CD8-positive, alpha-beta memory T cell (primary cell): ENCODE measurements around the gene ICOSLG. TPM values are rescaled to one million over a fixed set of nuclear protein-coding genes. Genes with fewer than 3 reads are reported as not detected.

Experiments
- CTCF ChIA-PET: fragments of 350-600 bp; sonication (Branson Sonifier 250); formaldehyde crosslinking; loops from one replicate; lab custom pipeline; 2021; ENCODE audit warnings: antibody characterized with exemption; lab: Charles Lee
- POLR2A ChIA-PET: fragments of 350-600 bp; sonication (Branson Sonifier 250); formaldehyde crosslinking; loops from one replicate; lab custom pipeline; 2021; ENCODE audit warnings: antibody characterized with exemption; lab: Charles Lee
- DNase-seq, 5 donors: peaks; one replicate each; pipeline versions ENCODE4 v3.0.0 to v3.0.0-alpha.2; 2020 to 2022; ENCODE audit warnings: mixed read lengths in 1 of 5
- H3K27ac ChIP-seq: one replicate; pipeline ENCODE4 v1.7.0; 2013; ENCODE audit warnings: low read depth, mild to moderate bottlenecking, low read length, moderate library complexity
- H3K27me3 ChIP-seq: 2 replicates; pipeline ENCODE4 v1.7.0; 2013; ENCODE audit warnings: low read length, mild to moderate bottlenecking; ENCODE audit not compliant: insufficient read depth, poor library complexity, severe bottlenecking
- H3K36me3 ChIP-seq: 2 replicates; pipeline ENCODE4 v1.7.0; 2013; ENCODE audit warnings: mild to moderate bottlenecking, low read length, moderate library complexity; ENCODE audit not compliant: insufficient read depth
- H3K4me1 ChIP-seq: 2 replicates; pipeline ENCODE4 v1.7.0; 2013; ENCODE audit warnings: mild to moderate bottlenecking, low read length, moderate library complexity; ENCODE audit not compliant: insufficient read depth
- H3K4me3 ChIP-seq: 2 replicates; pipeline ENCODE4 v1.7.0; 2013; ENCODE audit warnings: mild to moderate bottlenecking, low read length
- H3K9me3 ChIP-seq: 2 replicates; pipeline ENCODE4 v1.7.0; 2013; ENCODE audit warnings: mild to moderate bottlenecking, low read length
- H3K27ac Mint-ChIP-seq, 8 donors: one replicate each; pipeline ENCODE4 v1.8.0; 2020 to 2021; ENCODE audit warnings: mixed read lengths in 8 of 8, mild to moderate bottlenecking in 6 of 8, inconsistent platforms in 3 of 8, moderate library complexity in 3 of 8
- H3K27me3 Mint-ChIP-seq, 2 donors: one replicate each; pipeline ENCODE4 v1.8.0; 2020 to 2021; ENCODE audit warnings: mixed read lengths in 2 of 2, mild to moderate bottlenecking in 1 of 2, moderate library complexity in 1 of 2
- H3K36me3 Mint-ChIP-seq, 3 donors: one replicate each; pipeline ENCODE4 v1.8.0; 2020 to 2021; ENCODE audit warnings: mixed read lengths in 3 of 3, inconsistent platforms in 1 of 3, mild to moderate bottlenecking in 1 of 3
- H3K4me1 Mint-ChIP-seq, 3 donors: one replicate each; pipeline ENCODE4 v1.8.0; 2020 to 2021; ENCODE audit warnings: mixed read lengths in 3 of 3, inconsistent platforms in 1 of 3, mild to moderate bottlenecking in 1 of 3
- H3K4me3 Mint-ChIP-seq, 7 donors: one replicate each; pipeline ENCODE4 v1.8.0; 2020 to 2021; ENCODE audit warnings: mixed read lengths in 7 of 7, mild to moderate bottlenecking in 6 of 7, moderate library complexity in 4 of 7, inconsistent platforms in 2 of 7
- H3K9me3 Mint-ChIP-seq, 5 donors: one replicate each; pipeline ENCODE4 v1.8.0; 2020 to 2022; ENCODE audit warnings: mixed read lengths in 5 of 5, mild to moderate bottlenecking in 3 of 5, moderate library complexity in 2 of 5, inconsistent platforms in 1 of 5
- polyA plus RNA-seq: library from polyadenylated mRNA; unstranded; fragments of 300-500 nt; fragmentation: Illumina TruSeq; gene quantifications from one replicate; pipeline ENCODE4 v1.2.3, GENCODE V29; 2021
- total RNA-seq, 2 experiments: library from RNA; stranded (reverse); gene quantifications; one replicate each; pipeline ENCODE4 v1.2.3, GENCODE V29; 2021

ICOSLG gene
- total and polyA plus RNA-seq, 3 experiments from 2014 or later = 1.3 to 2.3 (median 1.6) TPM

GRCh38 chr21:44261675-44262295 is 21.0 kb upstream of the ICOSLG start, which contains the start of gene DNMT3L:
DNMT3L (minus strand) TSS chr21:44261897; CDS start chr21:44261259, 638 bp downstream.
- CTCF ChIA-PET = no interaction called here
- Mint-ChIP-seq H3K27ac (no peak within 1 kb of the TSS), H3K36me3 (no peaks in the 10 kb centered on the region), H3K4me1 (no peaks in the 10 kb centered on the region), H3K4me3 (no peak within 1 kb of the TSS), H3K27me3 (no peaks in the 10 kb centered on the region), H3K9me3 (no peaks in the 10 kb centered on the region)
- Histone ChIP-seq H3K27me3 (no peaks in the 10 kb centered on the region), H3K36me3 (no peaks in the 10 kb centered on the region), H3K27ac (no peak within 1 kb of the TSS), H3K4me3 (no peak within 1 kb of the TSS), H3K9me3 (no peaks in the 10 kb centered on the region), H3K4me1 (no peaks in the 10 kb centered on the region)
- no peak for DNase-seq
- POLR2A ChIA-PET = no interaction called here

- Histone ChIP-seq H3K9me3 (no peaks in the 10 kb centered on the region), H3K36me3 (no peaks in the 10 kb centered on the region), H3K4me1 (no peaks in the 10 kb centered on the region), H3K27me3 (no peaks in the 10 kb centered on the region), H3K4me3 (no peak overlapping the region), H3K27ac (no peak overlapping the region)
- no peak overlapping the region for H3K27ac Mint-ChIP-seq
- H3K9me3 Mint-ChIP-seq = no peaks in the 10 kb centered on the region
- DNase-seq = no peak
- H3K27me3 Mint-ChIP-seq = no peaks in the 10 kb centered on the region
- H3K4me3 Mint-ChIP-seq = no peak overlapping the region
- H3K36me3 Mint-ChIP-seq = no peaks in the 10 kb centered on the region
- ChIA-PET CTCF (no interaction called here), POLR2A (no interaction called here)
- H3K4me1 Mint-ChIP-seq = no peaks in the 10 kb centered on the region
Observed at GRCh38 chr21:44260791-44261631, 20.3 kb upstream of the ICOSLG start.

GRCh38 chr21:44260066-44260465 is 19.3 kb upstream of the ICOSLG start:
- Mint-ChIP-seq H3K36me3 (no peaks in the 10 kb centered on the region), H3K4me3 (no peak overlapping the region), H3K9me3 (no peaks in the 10 kb centered on the region), H3K27ac (no peak overlapping the region), H3K4me1 (no peaks in the 10 kb centered on the region), H3K27me3 (no peaks in the 10 kb centered on the region)
- Histone ChIP-seq H3K27ac (no peak overlapping the region), H3K9me3 (no peaks in the 10 kb centered on the region), H3K4me3 (no peak overlapping the region), H3K4me1 (no peaks in the 10 kb centered on the region), H3K36me3 (no peaks in the 10 kb centered on the region), H3K27me3 (no peaks in the 10 kb centered on the region)
- ChIA-PET CTCF (no interaction called here), POLR2A (no interaction called here)
- DNase-seq = no peak

- H3K27ac ChIP-seq = no peak overlapping the region
- no peaks in the 10 kb centered on the region for H3K27me3 ChIP-seq
- no peaks in the 10 kb centered on the region for H3K9me3 ChIP-seq
- Mint-ChIP-seq H3K9me3 (no peaks in the 10 kb centered on the region), H3K4me3 (no peak overlapping the region), H3K27ac (no peak overlapping the region), H3K27me3 (no peaks in the 10 kb centered on the region), H3K4me1 (no peaks in the 10 kb centered on the region), H3K36me3 (no peaks in the 10 kb centered on the region)
- no peak overlapping the region for H3K4me3 ChIP-seq
- no peak for DNase-seq
- ChIA-PET POLR2A (no interaction called here), CTCF (interaction anchor here (1.1 kb wide), 1 partner anchor 9 kb away, joined by 3 read pairs; no protein-coding TSS in a partner anchor)
- no peaks in the 10 kb centered on the region for H3K4me1 ChIP-seq
- H3K36me3 ChIP-seq = no peaks in the 10 kb centered on the region
Observed at GRCh38 chr21:44259082-44259705, 18.5 kb upstream of the ICOSLG start.

GRCh38 chr21:44258056-44258725 is 17.4 kb upstream of the ICOSLG start:
- Mint-ChIP-seq H3K27ac (no peak overlapping the region), H3K4me1 (no peaks in the 10 kb centered on the region), H3K9me3 (no peaks in the 10 kb centered on the region), H3K4me3 (no peak overlapping the region), H3K27me3 (no peaks in the 10 kb centered on the region), H3K36me3 (no peaks in the 10 kb centered on the region)
- no peaks in the 10 kb centered on the region for H3K9me3 ChIP-seq
- H3K27me3 ChIP-seq = no peaks in the 10 kb centered on the region
- H3K36me3 ChIP-seq = no peaks in the 10 kb centered on the region
- no peaks in the 10 kb centered on the region for H3K4me1 ChIP-seq
- no peak for DNase-seq
- H3K27ac ChIP-seq = no peak overlapping the region
- H3K4me3 ChIP-seq = no peak overlapping the region
- POLR2A ChIA-PET = no interaction called here
- CTCF ChIA-PET = interaction anchor here (1.1 kb wide), 1 partner anchor 10 kb away, joined by 3 read pairs; no protein-coding TSS in a partner anchor

GRCh38 chr21:44255511-44255981 is 14.8 kb upstream of the ICOSLG start:
- no peak overlapping the region for H3K4me3 ChIP-seq
- DNase-seq = no peak
- Mint-ChIP-seq H3K36me3 (no peaks in the 10 kb centered on the region), H3K4me3 (no peak overlapping the region), H3K9me3 (no peaks in the 10 kb centered on the region), H3K27ac (no peak overlapping the region), H3K27me3 (no peaks in the 10 kb centered on the region), H3K4me1 (no peaks in the 10 kb centered on the region)
- H3K4me1 ChIP-seq = no peaks in the 10 kb centered on the region
- ChIA-PET POLR2A (no interaction called here), CTCF (interaction anchor here (1.3 kb wide), 1 partner anchor 10 kb away, joined by 3 read pairs; no protein-coding TSS in a partner anchor)
- H3K36me3 ChIP-seq = no peaks in the 10 kb centered on the region
- H3K27me3 ChIP-seq = no peaks in the 10 kb centered on the region
- H3K27ac ChIP-seq = no peak overlapping the region
- no peaks in the 10 kb centered on the region for H3K9me3 ChIP-seq

- Mint-ChIP-seq H3K9me3 (no peaks in the 10 kb centered on the region), H3K4me3 (no peak overlapping the region), H3K4me1 (no peaks in the 10 kb centered on the region), H3K27me3 (no peaks in the 10 kb centered on the region), H3K27ac (peak overlapping the region in 1 of 8 donors; percentile 42), H3K36me3 (no peaks in the 10 kb centered on the region)
- CTCF ChIA-PET = interaction anchor here (1.3 kb wide), 1 partner anchor 12 kb away, joined by 3 read pairs; no protein-coding TSS in a partner anchor
- Histone ChIP-seq H3K27me3 (no peaks in the 10 kb centered on the region), H3K4me3 (no peak overlapping the region), H3K36me3 (no peaks in the 10 kb centered on the region), H3K9me3 (no peaks in the 10 kb centered on the region), H3K4me1 (no peaks in the 10 kb centered on the region), H3K27ac (no peak overlapping the region)
- no peak for DNase-seq
- POLR2A ChIA-PET = no interaction called here
Observed at GRCh38 chr21:44253832-44254710, 13.3 kb upstream of the ICOSLG start.
